Stimulated activated naive B cell treated with anti-CD40 and anti-IgM and Interleukin-4, amounts not matched to agents 10 μg/mL and 1 μg/mL and 100 μg/mL, for 72 hours (primary cell): ENCODE results near the gene ASB13.
"Not testable (repeated sequence)": the region's sequence is repeated elsewhere in the genome, so short reads cannot be mapped to it uniquely, and the experiment has no call there.

ENCODE experiments used
- ATAC-seq, 2 donors: fragments of 150-1000 bp; cut with Tn5 transposase; replicated peaks; 2 replicates each; pipeline ENCODE4 v1.10.0; 2021; ENCODE audit warnings: moderate library complexity in 1 of 2
- DNase-seq: peaks from one replicate; pipeline ENCODE4 v3.0.0; 2021
- H3K27ac Mint-ChIP-seq: one replicate; pipeline ENCODE4 v1.8.0; 2022; ENCODE audit warnings: mild to moderate bottlenecking, mixed read lengths
- H3K27me3 Mint-ChIP-seq, 2 donors: one replicate each; pipeline ENCODE4 v1.8.0; 2022; ENCODE audit warnings: mixed read lengths in 2 of 2
- H3K36me3 Mint-ChIP-seq, 2 donors: one replicate each; pipeline ENCODE4 v1.8.0; 2022; ENCODE audit warnings: mixed read lengths in 2 of 2, mild to moderate bottlenecking in 1 of 2
- H3K4me1 Mint-ChIP-seq, 2 donors: one replicate each; pipeline ENCODE4 v1.8.0; 2022; ENCODE audit warnings: mixed read lengths in 2 of 2, mild to moderate bottlenecking in 1 of 2
- H3K4me3 Mint-ChIP-seq, 2 donors: one replicate each; pipeline ENCODE4 v1.8.0; 2022; ENCODE audit warnings: mild to moderate bottlenecking in 2 of 2, mixed read lengths in 2 of 2, moderate library complexity in 1 of 2
- H3K9me3 Mint-ChIP-seq, 2 donors: one replicate each; pipeline ENCODE4 v1.8.0; 2022; ENCODE audit warnings: mixed read lengths in 2 of 2, mild to moderate bottlenecking in 1 of 2

The ASB13 gene

DNA sequence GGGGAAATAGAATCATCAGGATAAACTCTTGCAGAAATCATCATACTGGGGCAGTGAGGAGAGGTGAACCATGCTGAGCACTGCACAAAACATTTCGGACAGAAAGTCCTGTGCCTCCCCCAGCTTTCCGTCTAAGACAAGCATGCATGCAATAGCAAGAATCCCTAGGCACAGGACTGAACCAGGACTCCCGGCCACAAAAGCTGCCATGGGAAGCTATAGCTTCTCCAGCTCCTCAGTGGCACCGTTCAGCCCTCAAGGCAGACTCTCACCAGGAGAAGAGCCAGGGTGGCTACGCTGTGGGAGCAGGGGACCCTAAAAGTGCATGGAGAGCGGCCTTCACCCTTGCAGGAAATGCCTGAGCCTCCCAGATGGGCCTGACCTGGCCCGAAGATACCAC, 70.8 kb downstream of the ASB13 start:
- ATAC-seq (no peak), DNase-seq (no peak)
- Mint-ChIP-seq H3K9me3 (no peaks in the 10 kb centered on the region), H3K4me1 (peaks cover 5 to 11% of the 10 kb centered on the region in 2 donors), H3K4me3 (no peak overlapping the region), H3K27me3 (peaks cover 28 to 58% of the 10 kb centered on the region in 2 donors), H3K27ac (no peak overlapping the region), H3K36me3 (no peaks in the 10 kb centered on the region)

DNA sequence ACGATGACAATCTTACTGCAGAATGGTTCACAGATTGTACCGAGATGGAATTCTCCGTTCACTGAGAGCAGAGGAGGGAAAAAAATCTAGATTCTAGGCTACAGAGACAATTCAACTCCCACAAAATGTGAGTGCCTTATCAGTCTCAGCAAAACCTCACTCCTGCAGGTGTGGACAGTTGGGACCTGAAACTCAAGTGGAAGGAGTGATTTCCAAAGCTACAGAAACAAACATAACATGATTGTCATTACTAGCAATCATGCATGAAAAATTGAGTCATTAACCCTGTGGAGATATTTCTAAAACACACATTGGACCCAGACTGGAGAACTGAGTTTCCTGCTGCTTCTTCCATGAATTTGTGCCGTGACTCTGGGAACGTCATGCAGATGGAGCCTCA, 71.3 kb downstream of the ASB13 start:
- no peak overlapping the region for H3K4me3 Mint-ChIP-seq
- no peaks in the 10 kb centered on the region for H3K9me3 Mint-ChIP-seq
- H3K36me3 Mint-ChIP-seq = no peaks in the 10 kb centered on the region
- peaks cover 5 to 11% of the 10 kb centered on the region in 2 donors for H3K4me1 Mint-ChIP-seq
- DNase-seq (no peak), ATAC-seq (no peak)
- peaks cover 30 to 61% of the 10 kb centered on the region in 2 donors for H3K27me3 Mint-ChIP-seq
- no peak overlapping the region for H3K27ac Mint-ChIP-seq

- Mint-ChIP-seq H3K36me3 (no peaks in the 10 kb centered on the region), H3K27ac (no peak overlapping the region), H3K4me3 (no peak overlapping the region), H3K4me1 (peaks cover 8 to 11% of the 10 kb centered on the region in 2 donors), H3K9me3 (no peaks in the 10 kb centered on the region), H3K27me3 (peaks cover 36 to 66% of the 10 kb centered on the region in 2 donors)
- DNase-seq (no peak), ATAC-seq (peak in 1 of 2 donors; percentile 38)
Measured at GRCh38 chr10:5594271-5595049, 71.9 kb downstream of the ASB13 start.

- H3K9me3 Mint-ChIP-seq, H3K36me3 Mint-ChIP-seq: not testable (repeated sequence)
Measured at GRCh38 chr10:5593347-5593746, 73.0 kb downstream of the ASB13 start.

DNA sequence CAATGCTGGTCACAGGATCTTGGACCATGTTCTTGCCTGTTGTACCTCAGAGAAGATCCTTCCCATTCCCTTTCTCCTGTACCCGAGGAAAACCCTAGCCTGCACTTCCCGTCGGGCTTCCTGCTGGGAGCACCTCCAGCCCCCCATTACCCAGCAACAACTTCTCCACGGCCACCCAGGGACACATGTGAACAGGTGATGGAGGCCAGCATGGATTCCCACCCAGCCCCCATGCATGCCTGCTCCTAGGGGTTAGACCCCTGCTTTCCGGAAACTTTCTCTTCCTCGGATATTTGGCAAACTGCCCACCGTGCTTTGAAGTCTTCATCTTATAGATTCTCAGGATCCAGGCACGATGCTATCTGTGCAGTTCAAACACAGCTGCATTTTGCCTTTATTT, 74.3 kb downstream of the ASB13 start:
- ATAC-seq (no peak), DNase-seq (no peak)
- Mint-ChIP-seq H3K9me3 (no peaks in the 10 kb centered on the region), H3K36me3 (no peaks in the 10 kb centered on the region), H3K27ac (no peak overlapping the region), H3K4me3 (no peak overlapping the region), H3K4me1 (peaks cover 13 to 17% of the 10 kb centered on the region in 2 donors), H3K27me3 (peaks cover 34 to 69% of the 10 kb centered on the region in 2 donors)

More at GRCh38 chr10:5593347-5593746, 73.0 kb downstream of the ASB13 start:
- not testable (repeated sequence) for DNase-seq, H3K4me3 Mint-ChIP-seq, H3K27ac Mint-ChIP-seq, ATAC-seq
- peaks cover 40 to 70% of the 10 kb centered on the region in 2 donors for H3K27me3 Mint-ChIP-seq
- peaks cover 13 to 17% of the 10 kb centered on the region in 2 donors for H3K4me1 Mint-ChIP-seq

- Mint-ChIP-seq H3K27me3 (peaks cover 34 to 65% of the 10 kb centered on the region in 2 donors), H3K9me3 (no peaks in the 10 kb centered on the region), H3K4me1 (peaks cover 11 to 14% of the 10 kb centered on the region in 2 donors), H3K4me3 (no peak overlapping the region), H3K27ac (no peak overlapping the region), H3K36me3 (no peaks in the 10 kb centered on the region)
- no peak for DNase-seq
- ATAC-seq = peak in 1 of 2 donors; percentile 29
Measured at GRCh38 chr10:5591336-5591824, 75.0 kb downstream of the ASB13 start.

DNA sequence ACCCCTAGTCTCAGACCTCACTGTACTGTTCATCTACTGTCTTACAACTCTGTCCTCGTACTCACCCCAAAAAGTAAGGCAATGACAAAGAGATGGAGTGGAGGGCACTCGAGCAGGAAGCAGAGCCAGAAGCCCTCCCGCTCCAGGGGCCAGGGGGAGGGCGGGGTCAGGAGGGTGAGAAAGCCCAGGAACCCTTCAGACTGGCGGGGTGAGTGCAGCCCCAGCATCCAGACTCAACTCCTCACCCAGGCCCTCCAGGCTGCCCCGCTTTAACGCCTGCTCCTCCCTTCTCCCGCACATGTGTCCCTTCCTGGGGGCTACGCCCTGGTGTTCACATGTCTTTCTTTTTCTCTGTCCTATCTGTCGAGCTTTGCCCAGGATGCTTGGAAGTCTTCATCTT, 75.6 kb downstream of the ASB13 start:
- Mint-ChIP-seq H3K4me1 (peaks cover 8 to 11% of the 10 kb centered on the region in 2 donors), H3K36me3 (no peaks in the 10 kb centered on the region), H3K27me3 (peaks cover 34 to 61% of the 10 kb centered on the region in 2 donors), H3K9me3 (no peaks in the 10 kb centered on the region), H3K4me3 (no peak overlapping the region), H3K27ac (no peak overlapping the region)
- no peak for ATAC-seq
- DNase-seq = no peak

DNA sequence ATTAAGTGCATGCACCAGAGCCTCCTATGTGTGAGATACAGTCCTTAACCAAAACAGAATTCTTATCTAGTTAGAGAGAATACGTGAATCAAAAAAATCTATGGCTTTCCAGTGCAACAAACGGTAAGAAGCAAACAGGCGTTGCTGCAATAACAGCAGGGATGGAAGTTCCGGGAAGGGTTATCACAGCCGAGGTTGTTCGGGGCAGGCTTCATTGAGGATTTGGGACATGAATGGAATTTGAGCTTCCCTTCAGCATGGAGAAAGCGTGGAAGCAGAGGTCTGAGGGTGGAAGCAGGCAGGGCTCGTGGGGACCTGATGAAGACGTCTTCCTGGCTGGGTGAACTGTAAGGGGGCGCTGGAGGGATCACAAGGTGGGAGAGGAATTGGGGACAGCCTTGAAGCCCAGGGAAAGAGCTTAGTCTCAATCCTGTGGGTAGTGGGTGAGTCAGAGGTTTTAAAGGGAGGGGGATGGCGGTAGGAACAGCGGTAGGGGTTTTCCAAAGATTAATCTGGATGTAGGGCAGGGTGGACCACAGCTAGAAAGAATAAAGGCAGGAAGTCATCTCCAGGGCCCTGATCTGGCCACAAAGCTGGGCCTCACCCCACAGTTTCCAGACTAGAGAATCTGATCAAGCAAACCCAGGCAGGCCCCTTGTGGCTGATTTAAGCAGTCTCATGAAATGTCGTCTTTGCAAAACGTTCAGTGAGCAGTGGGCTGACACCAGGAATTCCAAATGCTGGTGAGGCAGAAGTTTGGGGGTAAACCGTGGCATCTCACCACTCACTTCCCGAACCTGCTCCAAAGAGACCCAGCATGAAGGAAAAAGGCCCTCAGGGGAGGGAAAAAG, 76.5 kb downstream of the ASB13 start:
- ATAC-seq (no peak), DNase-seq (no peak)
- Mint-ChIP-seq H3K4me1 (peaks cover 11 to 13% of the 10 kb centered on the region in 2 donors), H3K4me3 (no peak overlapping the region), H3K27ac (no peak overlapping the region), H3K9me3 (no peaks in the 10 kb centered on the region), H3K36me3 (no peaks in the 10 kb centered on the region), H3K27me3 (peaks cover 34 to 57% of the 10 kb centered on the region in 2 donors)

- Mint-ChIP-seq H3K36me3 (no peaks in the 10 kb centered on the region), H3K9me3 (no peaks in the 10 kb centered on the region), H3K27me3 (peaks cover 34 to 52% of the 10 kb centered on the region in 2 donors), H3K4me3 (no peak overlapping the region), H3K27ac (no peak overlapping the region), H3K4me1 (peaks cover 8 to 18% of the 10 kb centered on the region in 2 donors)
- DNase-seq (no peak), ATAC-seq (no peak)
Measured at GRCh38 chr10:5589011-5589660, 77.3 kb downstream of the ASB13 start.
